HepG2 (cell line): Measurements from ENCODE around the gene STEAP1. TPM values are rescaled to one million over a fixed set of nuclear protein-coding genes. Genes with fewer than 3 reads are reported as not detected.

Experiments used
- ATAC-seq: fragments of 200-7000 bp; cut with Tn5 transposase; 3 replicates; pipeline ENCODE4 v1.9.1; 2020; ENCODE audit warnings: mild to moderate bottlenecking, moderate library complexity
- BruUV-seq: library from RNA; stranded (reverse); fragments of 400-500 nt; replicated peaks from 2 replicates; lab custom pipeline; 2021; lab: Mats Ljungman, UMichigan
- CTCF ChIA-PET: fragments of 300-600 bp; formaldehyde crosslinking; extraction: SDS; loops from one replicate; lab custom pipeline; 2021; ENCODE audit warnings: low total read pairs, inconsistent platforms, low intra/inter-chr PET ratio; lab: Yijun Ruan, JAX
- POLR2A ChIA-PET: fragments of 350-600 bp; sonication (Branson Sonifier 250); formaldehyde crosslinking; loops from one replicate; lab custom pipeline; 2020; ENCODE audit warnings: antibody characterized with exemption, inconsistent platforms; lab: Yijun Ruan, JAX
- DNase-seq: peaks from one replicate; pipeline ENCODE4 v3.0.0-alpha.2; 2015; ENCODE audit warnings: low spot score
- FAIRE-seq: peaks from 3 replicates; lab custom pipeline; 2011; peaks lifted over from hg19 to GRCh38; lab: Jason Lieb, UNC
- H2AFZ ChIP-seq: one replicate; pipeline ENCODE4 v1.6.1; 2011; ENCODE audit warnings: low read length, inconsistent platforms
- H3K27ac ChIP-seq: fragments of 300-600 bp; 3 replicates; pipeline ENCODE4 v1.8.0; 2011; ENCODE audit warnings: mixed run types, mild to moderate bottlenecking, mixed read lengths, low read length, inconsistent platforms; ENCODE audit not compliant: insufficient read depth; ENCODE audit errors: extremely low read length
- H3K27me3 ChIP-seq, 2 experiments: fragments of 200-600 bp in 1 of 2; 2 replicates in 1 of 2; 3 replicates in 1 of 2; pipeline versions ENCODE4 v1.6.0 to v1.8.0; 2011; ENCODE audit warnings: low read length in 2 of 2, mild to moderate bottlenecking in 2 of 2, moderate library complexity in 2 of 2, inconsistent platforms in 1 of 2; ENCODE audit not compliant: insufficient read depth in 2 of 2, control insufficient read depth in 1 of 2
- H3K36me3 ChIP-seq, 2 experiments: fragments of 200-600 bp in 1 of 2; replicated peaks in 1 of 2; 2 replicates in 1 of 2; 3 replicates in 1 of 2; pipeline versions ENCODE4 v1.5.1 to v1.8.0; 2011; ENCODE audit warnings: low read length in 2 of 2, inconsistent platforms in 1 of 2; ENCODE audit not compliant: insufficient read depth in 2 of 2, control insufficient read depth in 1 of 2
- H3K4me1 ChIP-seq: 2 replicates; pipeline ENCODE4 v1.5.1; 2012; ENCODE audit warnings: low read length, inconsistent platforms; ENCODE audit not compliant: insufficient read depth
- H3K4me2 ChIP-seq: 2 replicates; pipeline ENCODE4 v1.6.0; 2011; ENCODE audit warnings: low read depth, low read length, inconsistent platforms
- H3K4me3 ChIP-seq, 3 experiments: fragments of 200-600 bp in 1 of 3; sonication (generic), shearing (Covaris generic) in 1 of 3; replicated peaks in 1 of 3; 2 replicates each; pipeline ENCODE4 v1.5.1; 2011 to 2016; ENCODE audit warnings: low read length in 3 of 3, inconsistent platforms in 2 of 3, low read depth in 2 of 3, mild to moderate bottlenecking in 2 of 3, control low read depth in 1 of 3, mixed read lengths in 1 of 3; ENCODE audit not compliant: insufficient read depth in 1 of 3
- H3K79me2 ChIP-seq: one replicate; pipeline ENCODE4 v1.6.1; 2011; ENCODE audit warnings: low read length, inconsistent platforms; ENCODE audit not compliant: insufficient read depth
- H3K9ac ChIP-seq: 2 replicates; pipeline ENCODE4 v1.6.0; 2011; ENCODE audit warnings: mild to moderate bottlenecking, low read depth, low read length, inconsistent platforms; ENCODE audit not compliant: insufficient read depth
- H3K9me3 ChIP-seq: 2 replicates; pipeline ENCODE4 v1.5.1; 2012; ENCODE audit warnings: mild to moderate bottlenecking, low read length
- H4K20me1 ChIP-seq: 2 replicates; pipeline ENCODE4 v1.6.0; 2011; ENCODE audit warnings: inconsistent platforms, mild to moderate bottlenecking, low read length, moderate library complexity; ENCODE audit not compliant: insufficient read depth
- CBFB ChIP-seq: sonication (generic); formaldehyde crosslinking; IDR thresholded peaks from 2 replicates; pipeline ENCODE4 v1.4.0; 2020; ENCODE audit warnings: missing genetic modification reagents
- GLI4 ChIP-seq: sonication (generic); formaldehyde crosslinking; IDR thresholded peaks from 2 replicates; pipeline ENCODE4 v1.5.1; 2020; ENCODE audit warnings: missing genetic modification reagents, mild to moderate bottlenecking, moderate library complexity, borderline replicate concordance
- IRF1 ChIP-seq: sonication (generic); formaldehyde crosslinking; IDR thresholded peaks from 2 replicates; pipeline ENCODE4 v1.4.0; 2020; ENCODE audit warnings: low read depth, mild to moderate bottlenecking, missing genetic modification reagents
- KAT2B ChIP-seq: fragments of 150-350 bp; IDR thresholded peaks from 2 replicates; pipeline ENCODE4 v1.6.1; 2014; ENCODE audit warnings: low read depth, low read length, borderline replicate concordance
- MAFK ChIP-seq, 2 experiments: IDR thresholded peaks in 1 of 2; conservative IDR thresholded peaks in 1 of 2; 2 replicates each; pipeline ENCODE4 v1.6.1; 2011; ENCODE audit warnings: improper control_type of control experiment in 2 of 2, low read length in 2 of 2
- MAZ ChIP-seq, 2 experiments: sonication (generic) in 1 of 2; formaldehyde crosslinking in 1 of 2; IDR thresholded peaks; 2 replicates each; pipeline versions ENCODE4 v1.5.0 to v1.6.1; 2012 to 2020; ENCODE audit warnings: low read depth in 2 of 2, mild to moderate bottlenecking in 2 of 2, borderline replicate concordance in 1 of 2, improper control_type of control experiment in 1 of 2, low read length in 1 of 2, missing genetic modification reagents in 1 of 2, moderate library complexity in 1 of 2
- NFE2 ChIP-seq: sonication (generic); formaldehyde crosslinking; IDR thresholded peaks from 2 replicates; pipeline ENCODE4 v1.4.0; 2020; ENCODE audit warnings: missing genetic modification reagents
- SP1 ChIP-seq, 2 experiments: fragments of 450-650 bp in 1 of 2; sonication (generic) in 1 of 2; formaldehyde crosslinking in 1 of 2; IDR thresholded peaks; 2 replicates each; pipeline versions ENCODE4 v1.4.0 to v1.6.1; 2016 to 2020; ENCODE audit warnings: missing genetic modification reagents in 1 of 2
- ZKSCAN8 ChIP-seq: IDR thresholded peaks from 2 replicates; pipeline ENCODE4 v1.6.1; 2016; ENCODE audit warnings: borderline replicate concordance, missing genetic modification reagents, missing compliant biosample characterization
- ZNF17 ChIP-seq: sonication (generic); formaldehyde crosslinking; IDR thresholded peaks from 2 replicates; pipeline ENCODE4 v1.5.0; 2020; ENCODE audit warnings: mild to moderate bottlenecking, missing genetic modification reagents
- ZNF253 ChIP-seq: sonication (generic); formaldehyde crosslinking; IDR thresholded peaks from 2 replicates; pipeline ENCODE4 v1.8.0; 2022; ENCODE audit warnings: mild to moderate bottlenecking, missing genetic modification reagents, borderline replicate concordance
- WGBS: methylation state at CpG from one replicate; pipeline ENCODE4 v1.1.6; 2017; ENCODE audit warnings: low lambda C conversion rate; 5-methylcytosine and 5-hydroxymethylcytosine counted together
- in situ Hi-C: cut with HindIII; loops from 2 replicates; pipeline ENCODE4 v1.10.0; 2017; ENCODE audit warnings: low pct_unique_long_range_greater_than_20kb; ENCODE audit not compliant: extremely low pct_ligation_motif_present
- intact Hi-C: fragments of 100-400 bp; cut with micrococcal nuclease; formaldehyde crosslinking; loops from one replicate; pipeline ENCODE4 v1.10.0; 2022; ENCODE audit not compliant: unreplicated experiment
- polyA plus RNA-seq, 8 experiments: library from polyadenylated mRNA; depleted of rRNA in 3 of 8; stranded (reverse) in 7 of 8; unstranded in 1 of 8; fragments of >200 nt; fragmentation: Illumina TruSeq in 4 of 8; extraction: Trizol in 4 of 8; gene quantifications; 2 replicates each; pipeline versions ENCODE4 v1.2.1 to v1.2.3, GENCODE V29; 2011 to 2016; ENCODE audit warnings: low read depth in 4 of 8, missing spikeins in 1 of 8, mixed read lengths in 1 of 8; ENCODE audit not compliant: insufficient read depth in 1 of 8
- total RNA-seq, 5 experiments: library from RNA; depleted of rRNA; stranded (reverse); fragments of >200 nt; fragmentation: Illumina TruSeq; extraction: Trizol; gene quantifications; 2 replicates each; pipeline ENCODE4 v1.2.3, GENCODE V29; 2016; ENCODE audit warnings: low read depth in 1 of 5
- TF ChIP-seq, protein P1 (sequence below): sonication (generic); formaldehyde crosslinking; IDR thresholded peaks from 2 replicates; pipeline ENCODE4 v1.4.0; 2020; ENCODE audit warnings: missing genetic modification reagents
- TF ChIP-seq, protein P2 (sequence below): sonication (generic); formaldehyde crosslinking; IDR thresholded peaks from 2 replicates; pipeline ENCODE4 v1.8.1; 2023; ENCODE audit warnings: mild to moderate bottlenecking, inconsistent platforms, moderate library complexity, missing genetic modification reagents, borderline replicate concordance

STEAP1 gene
- total and polyA plus RNA-seq, 2 of the 13 experiments (the other 11 are each of a cell fraction or from before 2014, with no cell fraction given): 23.2 to 24.2 TPM

DNA sequence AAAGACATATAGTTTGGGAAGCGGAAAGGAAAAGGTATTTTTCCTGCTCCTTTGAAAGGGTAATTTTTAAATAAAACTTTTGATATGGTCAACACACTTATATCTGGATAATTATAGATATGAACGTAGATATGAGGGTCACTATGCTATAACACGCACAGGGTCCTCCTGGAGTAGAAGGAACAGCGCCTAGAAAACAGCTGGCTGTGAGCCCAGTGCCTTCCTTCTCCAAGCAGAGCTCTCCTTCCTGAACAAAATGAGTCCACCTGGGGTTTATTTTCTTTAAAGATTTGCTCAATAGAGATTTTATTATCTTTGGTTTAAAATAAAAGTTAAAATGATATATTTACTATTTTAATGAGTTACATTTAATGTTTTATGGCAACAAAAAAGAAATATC lies 13.1 kb downstream of the STEAP1 start (continued):
- TF ChIP-seq GLI4 (CRISPR knock-in tag) (no peak), CBFB (no peak), IRF1 (no peak), ZNF253 (no peak), ZNF17 (CRISPR knock-in tag) (no peak), MAZ (IDR thresholded peaks at IDR 0.05; ENCODE audit: borderline replicate concordance, low read depth, low read length) (no peak), MAZ (CRISPR knock-in tag; IDR thresholded peaks at IDR 0.05; ENCODE audit: low read depth) (no peak), ZKSCAN8 (CRISPR knock-in tag) (no peak), SP1 (IDR thresholded peaks at IDR 0.05) (no peak), SP1 (CRISPR knock-in tag; IDR thresholded peaks at IDR 0.05) (no peak)
- TF ChIP-seq, protein P1, sequence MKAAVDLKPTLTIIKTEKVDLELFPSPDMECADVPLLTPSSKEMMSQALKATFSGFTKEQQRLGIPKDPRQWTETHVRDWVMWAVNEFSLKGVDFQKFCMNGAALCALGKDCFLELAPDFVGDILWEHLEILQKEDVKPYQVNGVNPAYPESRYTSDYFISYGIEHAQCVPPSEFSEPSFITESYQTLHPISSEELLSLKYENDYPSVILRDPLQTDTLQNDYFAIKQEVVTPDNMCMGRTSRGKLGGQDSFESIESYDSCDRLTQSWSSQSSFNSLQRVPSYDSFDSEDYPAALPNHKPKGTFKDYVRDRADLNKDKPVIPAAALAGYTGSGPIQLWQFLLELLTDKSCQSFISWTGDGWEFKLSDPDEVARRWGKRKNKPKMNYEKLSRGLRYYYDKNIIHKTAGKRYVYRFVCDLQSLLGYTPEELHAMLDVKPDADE (CRISPR knock-in tag): no peak

GRCh38 chr7:90169891-90170290 lies 15.6 kb downstream of the STEAP1 start:
- CTCF ChIA-PET: no interaction called here
- Histone ChIP-seq H2AFZ (no peak overlapping the region), H3K27me3 (no peaks in the 10 kb centered on the region), H3K4me3 (no peak overlapping the region), H3K27ac (no peak overlapping the region), H4K20me1 (no peaks in the 10 kb centered on the region), H3K36me3 (no peaks in the 10 kb centered on the region), H3K9me3 (no peaks in the 10 kb centered on the region), H3K4me1 (peaks cover 31% of the 10 kb centered on the region), H3K4me2 (no peak overlapping the region), H3K9ac (no peak overlapping the region), H3K79me2 (no peaks in the 10 kb centered on the region)
- intact Hi-C loops (no loop called here), in situ Hi-C loops (no loop called here)
- no peak for TF ChIP-seq NFE2 (CRISPR knock-in tag)
- TF ChIP-seq, protein P2, sequence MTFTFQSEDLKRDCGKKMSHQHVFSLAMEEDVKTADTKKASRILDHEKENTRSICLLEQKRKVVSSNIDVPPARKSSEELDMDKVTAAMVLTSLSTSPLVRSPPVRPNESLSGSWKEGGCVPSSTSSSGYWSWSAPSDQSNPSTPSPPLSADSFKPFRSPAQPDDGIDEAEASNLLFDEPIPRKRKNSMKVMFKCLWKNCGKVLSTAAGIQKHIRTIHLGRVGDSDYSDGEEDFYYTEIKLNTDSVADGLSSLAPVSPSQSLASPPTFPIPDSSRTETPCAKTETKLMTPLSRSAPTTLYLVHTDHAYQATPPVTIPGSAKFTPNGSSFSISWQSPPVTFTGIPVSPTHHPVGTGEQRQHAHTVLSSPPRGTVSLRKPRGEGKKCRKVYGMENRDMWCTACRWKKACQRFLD (CRISPR knock-in tag): no peak
- 0 out of 4 replicates have a peak, but pooled peaks of 1 of the 2 experiments have one; percentile 5 for TF ChIP-seq MAFK (conservative IDR thresholded peaks at IDR 0.05 in 1 of 2, IDR thresholded peaks at IDR 0.05 in 1 of 2; ENCODE audit: low read length in 2 of 2)
- TF ChIP-seq KAT2B: no peak
- ATAC-seq: no peak
- FAIRE-seq: no peak
- DNase-seq: no peak
- BruUV-seq: no TSS peak
- POLR2A ChIA-PET: interaction anchor here (1.0 kb wide), 1 partner anchor 41 kb away, joined by 3 read pairs; the partner anchor contains the start of gene STEAP2
- WGBS: 98% methylated on average over 1 of the region's 1 CpG
